ENCODE measurements around the gene DCDC1. TPM values are rescaled to one million over a fixed set of nuclear protein-coding genes. Genes with fewer than 3 reads are reported as not detected.

The DCDC1 gene
- total and polyA plus RNA-seq, 2 donors: 0.25 to 0.28 TPM

GRCh38 chr11:31001427-31001826 lies 368.1 kb downstream of the DCDC1 start:
- no peaks in the 10 kb centered on the region for H3K27me3 ChIP-seq (ENCODE audit: control insufficient read depth in 2 of 2, insufficient read depth in 1 of 2, low read length in 1 of 2)
- 92% methylated on average over 3 of the region's 3 CpGs for WGBS
- no peaks in the 10 kb centered on the region for H3K4me1 ChIP-seq (ENCODE audit: control insufficient read depth in 2 of 2, insufficient read depth in 2 of 2, low read length in 2 of 2)
- no peak overlapping the region for H3K27ac ChIP-seq (ENCODE audit: low read depth in 1 of 2, low read length in 1 of 2)
- no peak for DNase-seq (ENCODE audit: low read depth in 6 of 9, low spot score in 9 of 9)
- H3K36me3 ChIP-seq (ENCODE audit: control insufficient read depth in 2 of 2, insufficient read depth in 2 of 2, low read length in 1 of 2): no peaks in the 10 kb centered on the region
- H3K4me3 ChIP-seq (ENCODE audit: low read length in 2 of 2): no peak overlapping the region
- H3K9me3 ChIP-seq (ENCODE audit: control insufficient read depth in 2 of 2, insufficient read depth in 1 of 2, low read length in 1 of 2): no peaks in the 10 kb centered on the region

DNA sequence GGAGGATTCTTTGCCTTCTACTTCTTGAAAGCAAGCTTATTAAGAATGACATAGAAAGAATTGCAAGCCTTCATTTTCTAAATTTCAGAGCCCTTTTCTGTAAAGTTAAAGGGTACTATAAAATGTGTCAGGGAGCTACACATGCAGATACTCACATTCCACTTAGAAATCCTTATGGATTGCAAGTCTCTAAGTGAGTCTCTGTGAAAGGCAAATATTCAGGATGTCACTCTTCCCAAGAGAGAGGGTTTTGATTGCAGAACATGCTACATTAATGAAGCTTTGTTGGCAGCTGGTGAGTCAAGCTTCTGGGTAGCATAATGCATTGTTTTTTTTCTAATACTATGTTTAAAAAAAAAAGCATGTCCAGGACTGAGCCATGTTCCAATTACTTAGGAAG lies 369.2 kb downstream of the DCDC1 start:
- Histone ChIP-seq H3K4me3 (ENCODE audit: low read length in 2 of 2) (no peak overlapping the region), H3K27ac (ENCODE audit: low read depth in 1 of 2, low read length in 1 of 2) (no peak overlapping the region)

DNA sequence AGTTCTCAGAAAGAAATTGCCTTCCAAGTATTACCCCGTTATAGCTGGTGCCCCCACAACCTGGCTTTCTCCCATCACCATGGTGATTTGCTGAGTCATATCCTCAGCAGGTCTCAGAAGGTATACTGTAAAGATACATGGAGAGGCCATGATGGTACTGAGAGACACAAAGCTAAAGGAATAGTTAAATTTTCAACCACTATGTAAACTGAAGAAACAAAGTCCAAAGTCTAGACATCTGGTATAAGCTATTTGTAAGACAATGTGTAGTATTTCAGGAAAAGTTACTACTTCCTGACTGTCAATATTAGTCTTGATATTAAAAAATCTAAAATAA lies 377.1 kb downstream of the DCDC1 start:
- Histone ChIP-seq H3K36me3 (ENCODE audit: control insufficient read depth in 2 of 2, insufficient read depth in 2 of 2, low read length in 1 of 2) (no peaks in the 10 kb centered on the region), H3K4me3 (ENCODE audit: low read length in 2 of 2) (no peak overlapping the region), H3K27ac (ENCODE audit: low read depth in 1 of 2, low read length in 1 of 2) (no peak overlapping the region), H3K9me3 (ENCODE audit: control insufficient read depth in 2 of 2, insufficient read depth in 1 of 2, low read length in 1 of 2) (no peaks in the 10 kb centered on the region), H3K4me1 (ENCODE audit: control insufficient read depth in 2 of 2, insufficient read depth in 2 of 2, low read length in 2 of 2) (no peaks in the 10 kb centered on the region), H3K27me3 (ENCODE audit: control insufficient read depth in 2 of 2, insufficient read depth in 1 of 2, low read length in 1 of 2) (no peaks in the 10 kb centered on the region)
- WGBS: 2% methylated on average over 1 of the region's 1 CpG
- DNase-seq (ENCODE audit: low read depth in 6 of 9, low spot score in 9 of 9): no peak

More for the DNA sequence above, 369.2 kb downstream of the DCDC1 start:
- Histone ChIP-seq H3K9me3 (ENCODE audit: control insufficient read depth in 2 of 2, insufficient read depth in 1 of 2, low read length in 1 of 2) (no peaks in the 10 kb centered on the region), H3K4me1 (ENCODE audit: control insufficient read depth in 2 of 2, insufficient read depth in 2 of 2, low read length in 2 of 2) (no peaks in the 10 kb centered on the region), H3K36me3 (ENCODE audit: control insufficient read depth in 2 of 2, insufficient read depth in 2 of 2, low read length in 1 of 2) (no peaks in the 10 kb centered on the region), H3K27me3 (ENCODE audit: control insufficient read depth in 2 of 2, insufficient read depth in 1 of 2, low read length in 1 of 2) (no peaks in the 10 kb centered on the region)
- DNase-seq (ENCODE audit: low read depth in 6 of 9, low spot score in 9 of 9): no peak

DNA sequence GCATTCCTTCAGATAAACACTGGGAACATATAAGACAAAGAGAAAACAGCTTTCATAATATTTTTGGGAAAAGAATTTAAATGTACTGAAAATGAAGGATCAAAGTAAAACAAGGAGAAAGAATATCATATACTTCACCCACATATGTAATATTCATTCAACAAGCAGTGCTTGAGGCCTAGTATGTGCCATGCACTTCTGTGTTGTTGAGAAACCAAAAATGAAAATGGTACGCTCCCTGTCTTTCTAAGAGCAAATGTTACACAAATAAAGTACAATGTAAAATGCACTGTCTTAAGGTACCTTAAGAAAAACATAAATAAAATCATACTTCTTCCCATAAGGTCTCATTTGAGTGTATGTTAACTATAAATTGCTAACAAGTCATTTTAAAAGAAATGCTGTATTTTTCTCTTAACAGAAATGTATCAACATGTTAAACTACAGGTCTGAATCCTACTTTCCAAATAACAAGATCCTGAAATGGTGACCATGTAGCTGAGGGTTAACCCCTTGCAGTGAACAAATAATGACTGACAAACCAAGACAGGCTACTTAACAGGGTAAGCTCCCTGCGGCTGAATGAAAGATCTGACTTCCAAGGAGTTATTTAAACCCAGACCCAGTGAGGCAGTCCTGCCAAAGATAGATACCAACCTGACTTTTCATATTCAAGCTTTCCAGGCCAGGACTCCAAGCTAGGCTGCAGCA lies 377.6 kb downstream of the DCDC1 start:
- no peak for DNase-seq (ENCODE audit: low read depth in 6 of 9, low spot score in 9 of 9)
- no peak overlapping the region for H3K27ac ChIP-seq (ENCODE audit: low read depth in 1 of 2, low read length in 1 of 2)
- WGBS: 94% methylated on average over 2 of the region's 2 CpGs

DNA sequence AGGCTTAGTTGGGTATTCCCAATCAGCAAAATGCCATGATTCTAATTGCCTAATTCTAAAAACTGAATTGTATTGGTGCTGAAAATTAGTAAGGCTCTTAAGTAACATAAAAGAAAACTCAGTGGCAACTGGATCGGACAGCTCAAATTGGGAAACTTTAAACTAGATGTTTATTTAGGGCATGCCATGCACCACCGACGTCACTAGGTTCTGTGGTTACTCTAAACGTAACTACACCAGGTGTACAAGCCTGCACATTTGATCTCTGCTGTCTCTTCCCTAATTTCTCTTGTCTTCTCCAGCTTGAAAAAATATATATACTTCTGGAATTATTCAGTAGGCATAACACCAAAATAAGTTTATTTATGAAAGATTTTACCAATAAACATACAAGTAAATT lies 378.2 kb downstream of the DCDC1 start:
- DNase-seq (ENCODE audit: low read depth in 6 of 9, low spot score in 9 of 9): no peak

More for the DNA sequence above, 377.6 kb downstream of the DCDC1 start:
- no peak overlapping the region for H3K4me3 ChIP-seq (ENCODE audit: low read length in 2 of 2)
- no peaks in the 10 kb centered on the region for H3K27me3 ChIP-seq (ENCODE audit: control insufficient read depth in 2 of 2, insufficient read depth in 1 of 2, low read length in 1 of 2)
- no peaks in the 10 kb centered on the region for H3K9me3 ChIP-seq (ENCODE audit: control insufficient read depth in 2 of 2, insufficient read depth in 1 of 2, low read length in 1 of 2)
- no peaks in the 10 kb centered on the region for H3K4me1 ChIP-seq (ENCODE audit: control insufficient read depth in 2 of 2, insufficient read depth in 2 of 2, low read length in 2 of 2)
- no peaks in the 10 kb centered on the region for H3K36me3 ChIP-seq (ENCODE audit: control insufficient read depth in 2 of 2, insufficient read depth in 2 of 2, low read length in 1 of 2)

GRCh38 chr11:30990625-30991296 lies 378.8 kb downstream of the DCDC1 start:
- Histone ChIP-seq H3K27me3 (ENCODE audit: control insufficient read depth in 2 of 2, insufficient read depth in 1 of 2, low read length in 1 of 2) (no peaks in the 10 kb centered on the region), H3K4me1 (ENCODE audit: control insufficient read depth in 2 of 2, insufficient read depth in 2 of 2, low read length in 2 of 2) (no peaks in the 10 kb centered on the region), H3K4me3 (ENCODE audit: low read length in 2 of 2) (no peak overlapping the region), H3K9me3 (ENCODE audit: control insufficient read depth in 2 of 2, insufficient read depth in 1 of 2, low read length in 1 of 2) (no peaks in the 10 kb centered on the region), H3K36me3 (ENCODE audit: control insufficient read depth in 2 of 2, insufficient read depth in 2 of 2, low read length in 1 of 2) (no peaks in the 10 kb centered on the region), H3K27ac (ENCODE audit: low read depth in 1 of 2, low read length in 1 of 2) (no peak overlapping the region)
- DNase-seq (ENCODE audit: low read depth in 6 of 9, low spot score in 9 of 9): no peak
- 90% methylated on average over 7 of the region's 7 CpGs for WGBS

More for the DNA sequence above, 378.2 kb downstream of the DCDC1 start:
- Histone ChIP-seq H3K27ac (ENCODE audit: low read depth in 1 of 2, low read length in 1 of 2) (no peak overlapping the region), H3K27me3 (ENCODE audit: control insufficient read depth in 2 of 2, insufficient read depth in 1 of 2, low read length in 1 of 2) (no peaks in the 10 kb centered on the region), H3K4me1 (ENCODE audit: control insufficient read depth in 2 of 2, insufficient read depth in 2 of 2, low read length in 2 of 2) (no peaks in the 10 kb centered on the region), H3K36me3 (ENCODE audit: control insufficient read depth in 2 of 2, insufficient read depth in 2 of 2, low read length in 1 of 2) (no peaks in the 10 kb centered on the region), H3K4me3 (ENCODE audit: low read length in 2 of 2) (no peak overlapping the region), H3K9me3 (ENCODE audit: control insufficient read depth in 2 of 2, insufficient read depth in 1 of 2, low read length in 1 of 2) (no peaks in the 10 kb centered on the region)
- WGBS: 79% methylated on average over 4 of the region's 4 CpGs

DNA sequence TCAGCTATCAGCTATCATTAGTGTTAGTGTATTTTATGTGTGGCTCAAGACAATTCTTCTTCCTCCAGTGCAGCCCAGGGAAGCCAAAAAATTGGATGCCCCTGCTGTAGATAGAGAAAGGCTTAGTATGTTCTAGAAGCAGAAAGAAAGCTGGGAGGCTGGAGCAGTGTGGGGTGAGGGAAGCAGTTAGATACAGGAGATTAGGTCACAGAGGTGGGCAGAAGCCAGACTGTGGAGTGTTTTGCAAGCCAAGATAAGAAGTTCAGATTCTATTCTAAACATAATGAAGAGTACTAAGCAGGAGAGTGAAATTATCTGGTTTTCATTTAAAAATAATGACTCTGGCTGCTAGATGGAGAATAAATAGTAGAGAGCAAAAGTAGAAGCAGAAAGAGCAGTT lies 381.7 kb downstream of the DCDC1 start:
- Histone ChIP-seq H3K4me3 (ENCODE audit: low read length in 2 of 2) (no peak overlapping the region), H3K27ac (ENCODE audit: low read depth in 1 of 2, low read length in 1 of 2) (no peak overlapping the region), H3K27me3 (ENCODE audit: control insufficient read depth in 2 of 2, insufficient read depth in 1 of 2, low read length in 1 of 2) (no peaks in the 10 kb centered on the region), H3K4me1 (ENCODE audit: control insufficient read depth in 2 of 2, insufficient read depth in 2 of 2, low read length in 2 of 2) (no peaks in the 10 kb centered on the region), H3K36me3 (ENCODE audit: control insufficient read depth in 2 of 2, insufficient read depth in 2 of 2, low read length in 1 of 2) (no peaks in the 10 kb centered on the region), H3K9me3 (ENCODE audit: control insufficient read depth in 2 of 2, insufficient read depth in 1 of 2, low read length in 1 of 2) (no peaks in the 10 kb centered on the region)
- no peak for DNase-seq (ENCODE audit: low read depth in 6 of 9, low spot score in 9 of 9)

DNA sequence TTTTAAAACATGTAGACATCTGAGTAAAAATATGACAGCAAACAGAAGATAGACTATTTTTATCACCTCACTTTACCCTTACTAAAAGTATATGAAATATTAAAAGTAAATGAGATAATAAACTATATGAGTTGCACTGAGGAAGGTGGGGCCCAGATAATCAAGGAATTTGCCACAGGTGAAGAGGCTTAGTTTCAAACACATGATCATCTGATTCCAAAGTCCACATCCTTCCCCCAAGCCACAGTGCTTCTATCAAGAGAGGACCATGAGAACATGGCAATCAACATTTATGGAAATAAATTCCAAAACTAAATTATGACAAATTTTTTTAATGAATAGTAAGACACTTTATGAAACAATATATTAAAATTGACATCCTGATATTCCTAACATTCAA lies 384.0 kb downstream of the DCDC1 start:
- Histone ChIP-seq H3K9me3 (ENCODE audit: control insufficient read depth in 2 of 2, insufficient read depth in 1 of 2, low read length in 1 of 2) (no peaks in the 10 kb centered on the region), H3K27me3 (ENCODE audit: control insufficient read depth in 2 of 2, insufficient read depth in 1 of 2, low read length in 1 of 2) (no peaks in the 10 kb centered on the region), H3K4me1 (ENCODE audit: control insufficient read depth in 2 of 2, insufficient read depth in 2 of 2, low read length in 2 of 2) (no peaks in the 10 kb centered on the region), H3K36me3 (ENCODE audit: control insufficient read depth in 2 of 2, insufficient read depth in 2 of 2, low read length in 1 of 2) (no peaks in the 10 kb centered on the region), H3K27ac (ENCODE audit: low read depth in 1 of 2, low read length in 1 of 2) (no peak overlapping the region), H3K4me3 (ENCODE audit: low read length in 2 of 2) (no peak overlapping the region)
- no peak for DNase-seq (ENCODE audit: low read depth in 6 of 9, low spot score in 9 of 9)

DNA sequence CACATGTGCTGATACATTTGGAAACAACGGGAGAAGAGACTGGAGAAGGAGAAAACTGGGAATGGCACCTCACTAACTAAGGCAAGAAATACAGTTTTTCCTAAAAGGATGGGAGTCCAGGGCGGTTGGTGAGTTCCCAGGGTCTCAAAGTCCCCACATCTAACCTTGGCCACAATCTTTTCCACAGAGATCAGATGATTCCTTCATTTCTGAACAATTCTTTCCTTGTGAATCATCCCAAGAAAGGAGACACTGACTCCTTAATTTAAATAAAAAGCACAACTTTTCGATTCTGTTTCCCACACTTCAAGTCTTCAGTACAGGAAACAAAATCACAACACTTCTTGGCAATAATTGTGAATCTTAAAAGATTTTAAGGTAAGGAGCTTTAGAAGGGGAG lies 384.7 kb downstream of the DCDC1 start:
- Histone ChIP-seq H3K27ac (ENCODE audit: low read depth in 1 of 2, low read length in 1 of 2) (no peak overlapping the region), H3K4me3 (ENCODE audit: low read length in 2 of 2) (no peak overlapping the region), H3K36me3 (ENCODE audit: control insufficient read depth in 2 of 2, insufficient read depth in 2 of 2, low read length in 1 of 2) (no peaks in the 10 kb centered on the region), H3K4me1 (ENCODE audit: control insufficient read depth in 2 of 2, insufficient read depth in 2 of 2, low read length in 2 of 2) (no peaks in the 10 kb centered on the region), H3K9me3 (ENCODE audit: control insufficient read depth in 2 of 2, insufficient read depth in 1 of 2, low read length in 1 of 2) (no peaks in the 10 kb centered on the region), H3K27me3 (ENCODE audit: control insufficient read depth in 2 of 2, insufficient read depth in 1 of 2, low read length in 1 of 2) (no peaks in the 10 kb centered on the region)
- DNase-seq (ENCODE audit: low read depth in 6 of 9, low spot score in 9 of 9): no peak
- 78% methylated on average over 3 of the region's 3 CpGs for WGBS
